Gastroesophageal sphincter (tissue), 4 donors: ENCODE results near the gene DLG3. TPM values are rescaled to one million over a fixed set of nuclear protein-coding genes. Genes with fewer than 3 reads are reported as not detected.
"Not testable (repeated sequence)": the region's sequence is repeated elsewhere in the genome, so short reads cannot be mapped to it uniquely, and the experiment has no call there.

ENCODE experiments used
- ATAC-seq: fragments of 150-250 bp; one replicate; pipeline ENCODE4 v1.9.1; 2016; ENCODE audit warnings: mild to moderate bottlenecking, moderate library complexity
- H3K27ac ChIP-seq, 4 donors: fragments of 200-600 bp; sonication (generic) in 3 of 4; 1 replicate in 3 of 4; 2 replicates in 1 of 4; pipeline ENCODE4 v1.5.1; 2016 to 2019
- H3K27me3 ChIP-seq: fragments of 200-600 bp; sonication (generic); one replicate; pipeline ENCODE4 v1.5.1; 2019
- H3K36me3 ChIP-seq, 2 donors: fragments of 200-600 bp; sonication (generic); one replicate each; pipeline ENCODE4 v1.5.1; 2019; ENCODE audit warnings: control low read depth in 1 of 2
- H3K4me1 ChIP-seq, 3 donors: fragments of 200-600 bp; sonication (generic); 1 replicate in 2 of 3; 2 replicates in 1 of 3; pipeline ENCODE4 v1.5.1; 2016 to 2019; ENCODE audit warnings: control low read depth in 2 of 3
- H3K4me3 ChIP-seq, 2 donors: fragments of 200-600 bp; sonication (generic); one replicate each; pipeline ENCODE4 v1.5.1; 2019; ENCODE audit warnings: mild to moderate bottlenecking in 1 of 2, moderate library complexity in 1 of 2
- H3K9me3 ChIP-seq, 3 donors: fragments of 200-600 bp; sonication (generic); one replicate each; pipeline ENCODE4 v1.5.1; 2017 to 2019; ENCODE audit warnings: control low read depth in 2 of 3
- CTCF ChIP-seq, 4 experiments: fragments of 200-600 bp in 2 of 4; fragments of 450-650 bp in 2 of 4; sonication (generic) in 1 of 4; IDR thresholded peaks; one replicate each; pipeline ENCODE4 v1.5.1; 2017 to 2019; ENCODE audit warnings: antibody characterized with exemption in 4 of 4, mild to moderate bottlenecking in 2 of 4, moderate library complexity in 2 of 4
- EP300 ChIP-seq: sonication (generic); formaldehyde crosslinking; IDR thresholded peaks from one replicate; pipeline ENCODE4 v1.6.1; 2017; ENCODE audit warnings: antibody characterized with exemption, mild to moderate bottlenecking
- POLR2A ChIP-seq, 2 donors: fragments of 450-650 bp; IDR thresholded peaks; one replicate each; pipeline ENCODE4 v1.6.1; 2017; ENCODE audit warnings: antibody characterized with exemption in 2 of 2, mild to moderate bottlenecking in 2 of 2, moderate library complexity in 1 of 2
- POLR2AphosphoS5 ChIP-seq: sonication (generic); formaldehyde crosslinking; IDR thresholded peaks from one replicate; pipeline ENCODE4 v1.6.1; 2017; ENCODE audit warnings: antibody characterized with exemption
- WGBS, 2 donors: methylation state at CpG; one replicate each; pipeline ENCODE4 v1.1.5; 2018; ENCODE audit warnings: low coverage in 1 of 2; 5-methylcytosine and 5-hydroxymethylcytosine counted together
- total RNA-seq, 4 donors: library from RNA; depleted of rRNA; stranded (reverse); fragments of >200 nt; gene quantifications; one replicate each; pipeline ENCODE4 v1.1.0, GENCODE V29; 2016

DLG3 gene
- total RNA-seq = 10 to 100 TPM; 22.3 to 46.2 (median 26.8) TPM

DNA sequence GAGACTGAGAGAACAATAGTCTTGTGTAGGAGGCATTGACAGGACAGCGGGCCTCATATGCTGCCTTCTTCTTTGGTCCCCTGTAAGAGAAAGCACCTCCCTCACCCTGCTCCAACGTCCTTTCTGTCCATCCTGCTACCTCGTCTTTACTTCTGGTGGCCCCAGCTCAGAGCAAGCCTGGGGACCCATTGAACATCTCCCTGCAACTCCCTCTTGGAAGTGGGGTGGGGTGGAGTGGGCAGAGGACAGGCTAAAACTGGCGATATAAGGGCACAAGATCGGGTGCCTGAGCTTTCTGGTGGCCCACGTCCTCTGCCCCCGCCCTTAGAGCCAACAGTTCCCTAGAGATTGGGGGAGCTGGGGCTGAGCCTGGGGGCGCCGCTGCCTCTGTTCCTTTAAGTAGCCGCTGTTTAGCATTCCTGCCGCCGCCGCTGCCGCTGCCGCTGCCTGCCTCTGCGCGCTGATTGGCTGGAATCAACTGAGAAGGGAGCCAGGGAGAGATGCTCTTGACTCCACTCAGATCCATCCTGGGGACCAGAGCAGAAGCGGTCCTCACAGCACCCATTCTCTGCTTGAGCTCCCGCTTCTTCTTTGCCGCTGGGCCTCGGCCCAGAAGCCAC, at the start of gene DLG3:
TSS of gene DLG3 (plus strand) at position 510 of the 620 bp plus-strand sequence. CDS start 367 bp downstream, outside the sequence.
- no peak for TF ChIP-seq CTCF (IDR thresholded peaks at IDR 0.05)
- TF ChIP-seq POLR2A (IDR thresholded peaks at IDR 0.05) = no peak
- no peak for TF ChIP-seq POLR2AphosphoS5
- TF ChIP-seq EP300 = no peak
- 100% methylated on average over 1 of the region's 21 CpGs; no CpG with 5 or more reads in 1 of the 2 donors for WGBS, 2 donors
- H3K27me3 ChIP-seq = peaks cover 20% of the 10 kb centered on the region
- H3K27ac ChIP-seq = no peak within 1 kb of the TSS
- H3K9me3 ChIP-seq = no peaks in the 10 kb centered on the region
- no peaks in the 10 kb centered on the region for H3K36me3 ChIP-seq
- peak within 1 kb of the TSS; percentile 29 to 42 for H3K4me3 ChIP-seq
- H3K4me1 ChIP-seq = peaks cover 0 to 11% (median 0%) of the 10 kb centered on the region in 3 donors
- ATAC-seq = peak; percentile 66

DNA sequence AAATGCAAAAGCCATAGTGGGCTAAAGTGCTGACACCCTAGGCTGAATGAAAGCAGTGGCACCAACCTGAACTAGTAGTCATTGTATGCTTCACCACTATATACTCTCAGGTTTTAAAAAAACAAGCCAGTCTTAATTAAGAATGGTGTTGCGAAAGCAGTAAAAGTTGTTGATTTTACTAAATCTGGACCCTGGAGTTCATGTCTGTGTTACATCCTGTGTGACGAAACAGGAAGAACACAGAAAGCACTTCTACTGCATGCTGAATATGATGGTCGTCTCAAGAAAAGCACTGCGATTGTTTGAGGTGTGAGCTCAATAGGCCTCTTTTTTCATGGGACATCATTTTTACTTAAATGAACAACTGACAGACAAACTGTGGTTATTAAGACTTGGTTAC, 45.7 kb upstream of the DLG3 start:
- Histone ChIP-seq H3K27ac (no peak overlapping the region), H3K4me3 (no peak overlapping the region), H3K4me1 (no peaks in the 10 kb centered on the region), H3K36me3 (no peaks in the 10 kb centered on the region), H3K27me3 (no peaks in the 10 kb centered on the region), H3K9me3 (no peaks in the 10 kb centered on the region)
- 50 to 72% methylated on average over 4 of the region's 4 CpGs for WGBS, 2 donors
- no peak for ATAC-seq
- TF ChIP-seq EP300 = no peak
- no peak for TF ChIP-seq CTCF (IDR thresholded peaks at IDR 0.05)
- no peak for TF ChIP-seq POLR2AphosphoS5
- TF ChIP-seq POLR2A (IDR thresholded peaks at IDR 0.05) = no peak

- ATAC-seq, H3K4me3 ChIP-seq, H3K27me3 ChIP-seq, H3K4me1 ChIP-seq, H3K9me3 ChIP-seq, H3K27ac ChIP-seq, H3K36me3 ChIP-seq: not testable (repeated sequence)
- no CpG with 5 or more reads among the region's 3 CpGs for WGBS, 2 donors
Measured at GRCh38 chrX:70400181-70400580, 44.5 kb upstream of the DLG3 start.

- WGBS, 2 donors = 55% methylated on average over 2 of the region's 2 CpGs; no CpG with 5 or more reads in 1 of the 2 donors
- Histone ChIP-seq H3K27ac (no peak overlapping the region), H3K9me3 (no peaks in the 10 kb centered on the region), H3K4me1 (no peaks in the 10 kb centered on the region), H3K27me3 (no peaks in the 10 kb centered on the region), H3K4me3 (no peak overlapping the region), H3K36me3 (no peaks in the 10 kb centered on the region)
- ATAC-seq = no peak
- TF ChIP-seq EP300 = no peak
Measured at GRCh38 chrX:70402721-70403120, 41.9 kb upstream of the DLG3 start.

DNA sequence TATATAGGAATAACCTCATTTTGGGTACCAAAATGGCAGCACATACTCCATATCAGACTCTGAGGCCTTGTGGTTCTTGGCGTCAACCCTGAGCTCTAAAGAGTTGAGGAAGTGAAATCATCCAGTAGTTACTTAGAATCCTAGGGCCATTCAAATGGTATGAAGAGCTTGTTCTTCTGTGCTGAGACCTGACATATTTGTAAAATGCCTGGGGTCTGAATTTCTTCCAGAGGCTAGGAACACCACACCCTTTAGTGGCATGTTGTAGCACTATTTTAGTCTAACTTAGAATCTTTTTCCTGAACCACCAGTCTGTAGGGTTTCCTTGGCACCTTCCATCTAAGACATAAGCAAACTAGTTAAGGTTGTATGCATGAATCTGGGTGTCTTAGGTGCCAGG, 39.6 kb upstream of the DLG3 start:
- H3K9me3 ChIP-seq = no peaks in the 10 kb centered on the region
- no peak overlapping the region for H3K4me3 ChIP-seq
- TF ChIP-seq POLR2AphosphoS5 (no peak), POLR2A (IDR thresholded peaks at IDR 0.05) (no peak), CTCF (IDR thresholded peaks at IDR 0.05) (no peak), EP300 (no peak)
- no peaks in the 10 kb centered on the region for H3K27me3 ChIP-seq
- no peaks in the 10 kb centered on the region for H3K36me3 ChIP-seq
- no peak overlapping the region for H3K27ac ChIP-seq
- 60 to 100% methylated on average over 1 of the region's 1 CpG for WGBS, 2 donors
- no peaks in the 10 kb centered on the region for H3K4me1 ChIP-seq
- no peak for ATAC-seq

GRCh38 chrX:70410921-70411320, 33.7 kb upstream of the DLG3 start:
- WGBS, 2 donors = 100% methylated on average over 1 of the region's 2 CpGs; no CpG with 5 or more reads in 1 of the 2 donors
- no peak for ATAC-seq
- no peaks in the 10 kb centered on the region for H3K27me3 ChIP-seq

More at GRCh38 chrX:70410921-70411320, 33.7 kb upstream of the DLG3 start:
- H3K27ac ChIP-seq = no peak overlapping the region
- TF ChIP-seq POLR2A (IDR thresholded peaks at IDR 0.05) (no peak), CTCF (IDR thresholded peaks at IDR 0.05) (no peak), EP300 (no peak), POLR2AphosphoS5 (no peak)
- H3K4me1 ChIP-seq = no peaks in the 10 kb centered on the region
- H3K4me3 ChIP-seq = no peak overlapping the region
- no peaks in the 10 kb centered on the region for H3K9me3 ChIP-seq
- H3K36me3 ChIP-seq = no peaks in the 10 kb centered on the region
